GM18519 (cell line): ENCODE data around the gene CAMK1.
A peak's percentile ranks its signal among the peaks of the same experiment; 100 is the strongest.

Experiments used
- ATAC-seq: cut with Tn5 transposase; IDR thresholded peaks from one replicate; pipeline ENCODE4 v1.9.1; 2021; ENCODE audit warnings: mild to moderate bottlenecking, moderate library complexity; ENCODE audit not compliant: unreplicated experiment, low FRiP score

The CAMK1 gene

GRCh38 chr3:9769426-9770275, at the start of gene CAMK1:
Gene CAMK1 (minus strand): TSS chr3:9769947. CDS start chr3:9767749, 2,198 bp downstream.
- no peak for ATAC-seq

GRCh38 chr3:9818666-9819335, 49.1 kb upstream of the CAMK1 start:
- ATAC-seq, result no peak

- ATAC-seq, result no peak
These were observed 47.7 kb upstream of the CAMK1 start for GRCh38 chr3:9817436-9817835.

GRCh38 chr3:9815986-9816385, 46.2 kb upstream of the CAMK1 start:
- no peak for ATAC-seq

- no peak for ATAC-seq
These were observed 43.2 kb upstream of the CAMK1 start for GRCh38 chr3:9812870-9813483.

- ATAC-seq, result no peak
These were observed 41.1 kb upstream of the CAMK1 start for GRCh38 chr3:9810846-9811245.

GRCh38 chr3:9810433-9810770, 40.7 kb upstream of the CAMK1 start:
- no peak for ATAC-seq

GRCh38 chr3:9809615-9810432, 40.1 kb upstream of the CAMK1 start, which contains the start of gene TTLL3:
Gene TTLL3 (plus strand): TSS chr3:9810262. CDS start chr3:9810662, 400 bp downstream.
- ATAC-seq, result no peak

- ATAC-seq, result no peak
These were observed 39.5 kb upstream of the CAMK1 start for GRCh38 chr3:9809239-9809614.

GRCh38 chr3:9808345-9809037, 38.7 kb upstream of the CAMK1 start:
- peak; percentile 31 for ATAC-seq

GRCh38 chr3:9807981-9808344, 38.2 kb upstream of the CAMK1 start:
- ATAC-seq, result no peak

- no peak for ATAC-seq
These were observed 37.2 kb upstream of the CAMK1 start for GRCh38 chr3:9806688-9807589.

- ATAC-seq, result no peak
These were observed 36.4 kb upstream of the CAMK1 start for GRCh38 chr3:9806137-9806536.

GRCh38 chr3:9804996-9805395, 35.2 kb upstream of the CAMK1 start:
- no peak for ATAC-seq

- ATAC-seq, result no peak
These were observed 33.7 kb upstream of the CAMK1 start for GRCh38 chr3:9803494-9803893.

- ATAC-seq, result no peak
These were observed 30.8 kb upstream of the CAMK1 start for GRCh38 chr3:9800529-9800928.

- no peak for ATAC-seq
These were observed 27.6 kb upstream of the CAMK1 start for GRCh38 chr3:9797196-9797945.

- no peak for ATAC-seq
These were observed 25.5 kb upstream of the CAMK1 start for GRCh38 chr3:9795207-9795606.
